ENCODE results near the gene CCDC17.

Gene CCDC17

GRCh38 chr1:45623972-45624371 lies at the start of gene CCDC17:
Gene CCDC17, minus strand, starts transcription at chr1:45624054. Its CDS starts 145 bp downstream, at chr1:45623909.
- DNase-seq (ENCODE audit: low read depth): no peak
- no peak within 1 kb of the TSS for H3K4me3 ChIP-seq (ENCODE audit: low read depth, low read length)

GRCh38 chr1:45669859-45670655 lies 46.2 kb upstream of the CCDC17 start:
- no peak for DNase-seq (ENCODE audit: low read depth)
- H3K4me3 ChIP-seq (ENCODE audit: low read depth, low read length): no peak overlapping the region

- no peak overlapping the region for H3K4me3 ChIP-seq (ENCODE audit: low read depth, low read length)
- no peak for DNase-seq (ENCODE audit: low read depth)
These were observed 45.5 kb upstream of the CCDC17 start for GRCh38 chr1:45669379-45669778.

GRCh38 chr1:45668526-45668925 lies 44.7 kb upstream of the CCDC17 start:
- DNase-seq (ENCODE audit: low read depth): no peak
- no peak overlapping the region for H3K4me3 ChIP-seq (ENCODE audit: low read depth, low read length)

GRCh38 chr1:45667321-45668111 lies 43.7 kb upstream of the CCDC17 start:
- no peak for DNase-seq (ENCODE audit: low read depth)
- H3K4me3 ChIP-seq (ENCODE audit: low read depth, low read length): no peak overlapping the region

- H3K4me3 ChIP-seq (ENCODE audit: low read depth, low read length): no peak overlapping the region
- DNase-seq (ENCODE audit: low read depth): no peak
These were observed 43.0 kb upstream of the CCDC17 start for GRCh38 chr1:45666836-45667235.

GRCh38 chr1:45660336-45660735 lies 36.5 kb upstream of the CCDC17 start:
- no peak for DNase-seq (ENCODE audit: low read depth)
- H3K4me3 ChIP-seq (ENCODE audit: low read depth, low read length): no peak overlapping the region

GRCh38 chr1:45659222-45659621 lies 35.4 kb upstream of the CCDC17 start:
- DNase-seq (ENCODE audit: low read depth): no peak
- H3K4me3 ChIP-seq (ENCODE audit: low read depth, low read length): no peak overlapping the region

GRCh38 chr1:45658171-45658570 lies 34.3 kb upstream of the CCDC17 start:
- H3K4me3 ChIP-seq (ENCODE audit: low read depth, low read length): no peak overlapping the region
- no peak for DNase-seq (ENCODE audit: low read depth)

- H3K4me3 ChIP-seq (ENCODE audit: low read depth, low read length): no peak overlapping the region
- DNase-seq (ENCODE audit: low read depth): no peak
These were observed 32.8 kb upstream of the CCDC17 start for GRCh38 chr1:45656573-45657226.

GRCh38 chr1:45654540-45655280 lies 30.9 kb upstream of the CCDC17 start:
- no peak overlapping the region for H3K4me3 ChIP-seq (ENCODE audit: low read depth, low read length)
- peak; percentile 9 for DNase-seq (ENCODE audit: low read depth)

- DNase-seq (ENCODE audit: low read depth): no peak
- H3K4me3 ChIP-seq (ENCODE audit: low read depth, low read length): no peak overlapping the region
These were observed 23.6 kb upstream of the CCDC17 start for GRCh38 chr1:45647248-45648021.

- H3K4me3 ChIP-seq (ENCODE audit: low read depth, low read length): no peak overlapping the region
- no peak for DNase-seq (ENCODE audit: low read depth)
These were observed 20.8 kb upstream of the CCDC17 start for GRCh38 chr1:45644661-45645060.

- no peak for DNase-seq (ENCODE audit: low read depth)
- H3K4me3 ChIP-seq (ENCODE audit: low read depth, low read length): no peak overlapping the region
These were observed 20.1 kb upstream of the CCDC17 start for GRCh38 chr1:45643978-45644377.

GRCh38 chr1:45643321-45643720 lies 19.5 kb upstream of the CCDC17 start:
- DNase-seq (ENCODE audit: low read depth): no peak
- no peak overlapping the region for H3K4me3 ChIP-seq (ENCODE audit: low read depth, low read length)

GRCh38 chr1:45640293-45640692 lies 16.4 kb upstream of the CCDC17 start:
- H3K4me3 ChIP-seq (ENCODE audit: low read depth, low read length): no peak overlapping the region
- no peak for DNase-seq (ENCODE audit: low read depth)

- H3K4me3 ChIP-seq (ENCODE audit: low read depth, low read length): no peak overlapping the region
These were observed 11.4 kb upstream of the CCDC17 start for GRCh38 chr1:45635211-45635610.

GRCh38 chr1:45630429-45630828 lies 6.6 kb upstream of the CCDC17 start:
- DNase-seq (ENCODE audit: low read depth): no peak
- H3K4me3 ChIP-seq (ENCODE audit: low read depth, low read length): no peak overlapping the region

More at GRCh38 chr1:45635211-45635610, 11.4 kb upstream of the CCDC17 start:
- no peak for DNase-seq (ENCODE audit: low read depth)

- no peak overlapping the region for H3K4me3 ChIP-seq (ENCODE audit: low read depth, low read length)
- DNase-seq (ENCODE audit: low read depth): no peak
These were observed 5.2 kb upstream of the CCDC17 start for GRCh38 chr1:45629035-45629434.

Measured in skeletal muscle cell (primary cell).